ENCODE data around the gene CREB5.

- TF ChIP-seq CTCF (IDR thresholded peaks at IDR 0.05) (no peak), POLR2A (IDR thresholded peaks at IDR 0.05) (no peak)
Observed at GRCh38 chr7:28406192-28406591, 6.1 kb upstream of the CREB5 start.
